NCI-H2081 (cell line): ENCODE measurements around the gene ANKRD53.
"Not testable (repeated sequence)": the region's sequence is repeated elsewhere in the genome, so short reads cannot be mapped to it uniquely, and the experiment has no call there.

ENCODE experiments used
- DNase-seq, 2 experiments: peaks; one replicate each; lab custom pipeline; 2025; lab: John Stamatoyannopoulos, UW

ANKRD53 gene

GRCh38 chr2:71011786-71012185, 33.4 kb downstream of the ANKRD53 start:
- not testable (repeated sequence) for DNase-seq

- no peak for DNase-seq
Measured at GRCh38 chr2:71018625-71019024, 40.2 kb downstream of the ANKRD53 start.

GRCh38 chr2:71019989-71020388, 41.6 kb downstream of the ANKRD53 start:
- DNase-seq, result not testable (repeated sequence)

DNA sequence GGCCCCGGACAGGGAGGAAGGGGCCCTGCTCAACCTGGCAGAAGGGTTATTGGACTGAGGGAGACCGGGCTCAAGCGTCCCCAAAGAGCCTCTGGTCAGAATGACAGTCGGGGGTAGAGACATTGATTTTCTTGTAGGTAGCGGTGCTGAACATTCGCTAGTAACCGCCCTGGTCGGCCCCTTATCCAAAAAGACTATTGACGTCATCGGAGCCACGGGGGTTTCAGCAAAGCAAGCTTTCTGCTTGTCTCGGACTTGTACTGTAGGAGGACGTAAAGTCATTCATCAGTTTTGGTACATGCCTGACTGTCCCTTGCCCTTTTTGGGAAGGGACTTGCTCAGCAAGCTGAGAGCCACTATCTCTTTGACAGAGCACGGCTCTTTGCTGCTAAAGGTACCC, 43.0 kb downstream of the ANKRD53 start:
- not testable (repeated sequence) for DNase-seq

DNA sequence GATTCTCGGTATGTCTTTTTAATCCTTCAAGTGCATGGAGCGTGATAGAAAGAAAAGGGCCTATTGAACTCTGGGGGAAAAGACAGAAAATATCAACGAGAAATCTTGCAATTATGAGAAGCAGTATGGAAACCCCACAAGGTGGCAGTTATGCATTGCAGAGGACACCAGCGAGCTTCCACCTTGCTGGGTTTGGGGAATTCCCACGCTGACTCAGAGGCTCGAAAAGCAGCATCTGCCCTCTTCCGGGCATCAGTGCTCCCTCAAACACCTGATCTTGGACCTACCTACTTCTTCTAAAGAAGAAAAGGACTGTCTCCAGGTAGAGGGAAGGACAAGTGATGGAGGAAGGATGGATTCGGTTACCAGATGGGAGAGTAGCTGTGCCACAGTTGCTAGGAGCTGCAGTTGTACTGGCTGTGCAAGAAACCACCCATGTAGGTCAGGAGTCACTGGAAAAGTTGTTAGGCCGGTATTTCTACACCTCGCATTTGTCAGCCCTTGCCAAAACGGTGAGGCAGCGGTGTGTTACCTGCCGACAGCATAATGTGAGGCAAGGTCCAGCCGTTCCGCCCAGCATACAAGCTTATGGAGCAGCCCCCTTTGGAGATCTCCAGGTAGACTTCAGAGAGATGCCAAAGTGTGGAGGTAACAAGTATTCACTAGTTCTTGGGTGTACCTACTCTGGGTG, 45.3 kb downstream of the ANKRD53 start:
- not testable (repeated sequence) for DNase-seq
